Endothelial cell of umbilical vein (primary cell): Measurements from ENCODE around the gene ZNF10. TPM values are rescaled to one million over a fixed set of nuclear protein-coding genes. Genes with fewer than 3 reads are reported as not detected.

ENCODE experiments used
- BruUV-seq: library from RNA; stranded (reverse); fragments of 400-500 nt; replicated peaks from 2 replicates; lab custom pipeline; 2021; lab: Mats Ljungman, UMichigan
- CTCF ChIA-PET: fragments of 300-600, 350-600 bp; sonication (Branson Sonifier 250); formaldehyde crosslinking; loops from one replicate; lab custom pipeline; 2021; ENCODE audit warnings: antibody characterized with exemption, inconsistent platforms; lab: Charles Lee
- POLR2A ChIA-PET: fragments of 300-600, 350-600 bp; sonication (Branson Sonifier 250); formaldehyde crosslinking; loops from one replicate; lab custom pipeline; 2021; ENCODE audit warnings: antibody characterized with exemption, inconsistent platforms; lab: Charles Lee
- DNase-seq: peaks from one replicate; pipeline ENCODE4 v3.0.0-alpha.2; 2011; ENCODE audit warnings: low read depth, low spot score
- FAIRE-seq: peaks from 2 replicates; lab custom pipeline; 2011; peaks lifted over from hg19 to GRCh38; lab: Jason Lieb, UNC
- H2AFZ ChIP-seq: 2 replicates; pipeline ENCODE4 v1.6.0; 2012; ENCODE audit warnings: low read depth, low read length, control low read depth, inconsistent platforms
- H3K27ac ChIP-seq: 2 replicates; pipeline ENCODE4 v1.5.1; 2011; ENCODE audit warnings: low read depth, mild to moderate bottlenecking, control low read depth, low read length, moderate library complexity; ENCODE audit not compliant: insufficient read depth
- H3K27me3 ChIP-seq, 2 experiments: 2 replicates each; pipeline versions ENCODE4 v1.6.0 to v1.6.1; 2011; ENCODE audit warnings: low read length in 2 of 2, mixed read lengths in 1 of 2; ENCODE audit not compliant: control insufficient read depth in 2 of 2, insufficient read depth in 2 of 2
- H3K36me3 ChIP-seq, 2 experiments: 2 replicates in 1 of 2; 3 replicates in 1 of 2; pipeline ENCODE4 v1.5.1; 2011; ENCODE audit warnings: low read length in 2 of 2, mild to moderate bottlenecking in 1 of 2, moderate library complexity in 1 of 2; ENCODE audit not compliant: control insufficient read depth in 2 of 2, insufficient read depth in 2 of 2; ENCODE audit errors: extremely low read depth in 1 of 2
- H3K4me1 ChIP-seq: 3 replicates; pipeline ENCODE4 v1.5.1; 2011; ENCODE audit warnings: mild to moderate bottlenecking, low read length; ENCODE audit not compliant: control insufficient read depth, insufficient read depth; ENCODE audit errors: extremely low read depth
- H3K4me2 ChIP-seq: 2 replicates; pipeline ENCODE4 v1.6.1; 2011; ENCODE audit warnings: low read length, control low read depth, mixed read lengths; ENCODE audit not compliant: insufficient read depth
- H3K4me3 ChIP-seq, 3 experiments: fragments of 200-600 bp in 1 of 3; sonication (generic), shearing (Covaris generic) in 1 of 3; replicated peaks in 1 of 3; 2 replicates each; pipeline ENCODE4 v1.5.1; 2011 to 2016; ENCODE audit warnings: control low read depth in 3 of 3, low read length in 3 of 3, mild to moderate bottlenecking in 2 of 3, inconsistent platforms in 1 of 3, low read depth in 1 of 3, moderate library complexity in 1 of 3; ENCODE audit not compliant: insufficient read depth in 1 of 3
- H3K79me2 ChIP-seq: 2 replicates; pipeline ENCODE4 v1.6.0; 2012; ENCODE audit warnings: low read length, inconsistent platforms; ENCODE audit not compliant: control insufficient read depth, insufficient read depth
- H3K9ac ChIP-seq: replicated peaks from 2 replicates; pipeline ENCODE3; 2011; ENCODE audit warnings: low read length, control low read depth; ENCODE audit not compliant: insufficient read depth; ENCODE audit errors: extremely low read depth
- H3K9me1 ChIP-seq: replicated peaks from 3 replicates; pipeline ENCODE4 v1.6.0; 2011; ENCODE audit warnings: mild to moderate bottlenecking, low read length; ENCODE audit not compliant: control insufficient read depth, insufficient read depth; ENCODE audit errors: extremely low read depth
- H3K9me3 ChIP-seq: replicated peaks from 2 replicates; pipeline ENCODE4 v1.5.1; 2012; ENCODE audit warnings: low read length, inconsistent platforms; ENCODE audit not compliant: control insufficient read depth, insufficient read depth
- H4K20me1 ChIP-seq: replicated peaks from 2 replicates; pipeline ENCODE3; 2011; ENCODE audit warnings: mild to moderate bottlenecking, low read length; ENCODE audit not compliant: control insufficient read depth, insufficient read depth; ENCODE audit errors: extremely low read depth
- CTCF ChIP-seq, 2 donors: IDR thresholded peaks; 1 replicate in 1 of 2; 2 replicates in 1 of 2; pipeline ENCODE4 v1.5.1; 2011; ENCODE audit warnings: low read length in 2 of 2, mild to moderate bottlenecking in 2 of 2, moderate library complexity in 2 of 2, control low read depth in 1 of 2, inconsistent platforms in 1 of 2, low read depth in 1 of 2; ENCODE audit not compliant: insufficient read depth in 1 of 2; ENCODE audit errors: extremely low read depth in 1 of 2
- EZH2 ChIP-seq: IDR thresholded peaks from 2 replicates; pipeline ENCODE4 v1.6.1; 2012; ENCODE audit warnings: borderline replicate concordance, low read depth, mild to moderate bottlenecking, moderate library complexity, low read length, inconsistent platforms; ENCODE audit not compliant: severe bottlenecking
- FOS ChIP-seq: IDR thresholded peaks from 2 replicates; pipeline ENCODE4 v1.6.1; 2011; ENCODE audit warnings: mild to moderate bottlenecking, low read length, moderate library complexity, borderline replicate concordance; ENCODE audit not compliant: insufficient read depth
- GATA2 ChIP-seq: IDR thresholded peaks from 2 replicates; pipeline ENCODE4 v1.7.0; 2011; ENCODE audit warnings: low read depth, mild to moderate bottlenecking, moderate library complexity, mixed read lengths, low read length; ENCODE audit not compliant: insufficient read length, insufficient read depth
- JUN ChIP-seq: IDR thresholded peaks from 2 replicates; pipeline ENCODE4 v1.6.1; 2011; ENCODE audit warnings: borderline replicate concordance, low read depth; ENCODE audit not compliant: insufficient read length, insufficient read depth
- MAX ChIP-seq: IDR thresholded peaks from 2 replicates; pipeline ENCODE4 v1.6.1; 2011; ENCODE audit not compliant: insufficient read depth, insufficient read length
- MYC ChIP-seq: IDR thresholded peaks from one replicate; pipeline ENCODE4 v1.6.1; 2011; ENCODE audit warnings: mild to moderate bottlenecking, low read depth, low read length
- POLR2A ChIP-seq: IDR thresholded peaks from 2 replicates; pipeline ENCODE4 v1.6.1; 2012; ENCODE audit warnings: low read depth, mild to moderate bottlenecking, control low read depth, low read length
- POLR2AphosphoS5 ChIP-seq: IDR thresholded peaks from 2 replicates; pipeline ENCODE4 v1.6.1; 2012; ENCODE audit warnings: low read depth, mild to moderate bottlenecking, control low read depth, low read length, moderate library complexity; ENCODE audit not compliant: insufficient read depth
- dilution Hi-C: fragments of 300-500 bp; cut with MboI; formaldehyde crosslinking; loops from one replicate; pipeline ENCODE4 v1.15.0; 2019; ENCODE audit warnings: low sequenced_read_pairs; ENCODE audit not compliant: extremely low pct_ligation_motif_present
- intact Hi-C: fragments of 100-400 bp; cut with micrococcal nuclease; formaldehyde crosslinking; loops from one replicate; pipeline ENCODE4 v1.10.0; 2022
- polyA plus RNA-seq, 4 experiments: library from polyadenylated mRNA; depleted of rRNA in 3 of 4; stranded (reverse) in 3 of 4; unstranded in 1 of 4; fragments of >200 nt; gene quantifications; 2 replicates each; pipeline versions ENCODE4 v1.2.1 to v1.2.3, GENCODE V29; 2011 to 2012; ENCODE audit warnings: missing spikeins in 1 of 4
- total RNA-seq: library from RNA; stranded (reverse); gene quantifications from 2 replicates; pipeline ENCODE4 v1.2.3, GENCODE V29; 2021

ZNF10 gene
- total and polyA plus RNA-seq, 2 donors (not counting 3 experiments of a cell fraction or from before 2014, with no cell fraction given): 3.7 to 5.8 TPM

GRCh38 chr12:133135747-133136146 is 5.3 kb downstream of the ZNF10 start:
- TF ChIP-seq JUN (no peak), POLR2AphosphoS5 (no peak), POLR2A (no peak), EZH2 (no peak), MYC (no peak), CTCF (IDR thresholded peaks at IDR 0.05; ENCODE audit: extremely low read depth in 1 of 2, insufficient read depth in 1 of 2, low read depth in 1 of 2, low read length in 2 of 2) (no peak), GATA2 (no peak), MAX (no peak), FOS (no peak)
- no peak for FAIRE-seq

More at GRCh38 chr12:133135747-133136146, 5.3 kb downstream of the ZNF10 start:
- H3K27me3 ChIP-seq: no peaks in the 10 kb centered on the region
- no peak overlapping the region for H3K4me3 ChIP-seq
- no peak overlapping the region for H3K9ac ChIP-seq
- peaks cover 2% of the 10 kb centered on the region for H3K9me3 ChIP-seq
- no peak overlapping the region for H2AFZ ChIP-seq
- POLR2A ChIA-PET: no interaction called here
- intact Hi-C loops (no loop called here), dilution Hi-C loops (no loop called here)
- no peak for DNase-seq
- BruUV-seq: no TSS peak
- H3K4me1 ChIP-seq: no peaks in the 10 kb centered on the region
- peaks cover 0 to 3% of the 10 kb centered on the region in 2 experiments for H3K36me3 ChIP-seq
- no peak overlapping the region for H3K4me2 ChIP-seq
- H4K20me1 ChIP-seq: no peaks in the 10 kb centered on the region
- no peak overlapping the region for H3K27ac ChIP-seq
- CTCF ChIA-PET: no interaction called here
- H3K79me2 ChIP-seq: no peaks in the 10 kb centered on the region
- no peaks in the 10 kb centered on the region for H3K9me1 ChIP-seq
